NOMO-1 treated with DMSO at 0.1 percent for 48 hours (cell line): ENCODE results near the gene ZSWIM1.

ENCODE experiments used
- DNase-seq: peaks from one replicate; lab custom pipeline; 2025; ENCODE audit not compliant: unreplicated experiment; lab: John Stamatoyannopoulos, UW

Gene ZSWIM1

GRCh38 chr20:45880988-45881788, at the start of gene ZSWIM1:
Gene ZSWIM1, plus strand, starts transcription at chr20:45881227. Its CDS starts 1,366 bp downstream, at chr20:45882593.
- DNase-seq, result peak; percentile 98

DNA sequence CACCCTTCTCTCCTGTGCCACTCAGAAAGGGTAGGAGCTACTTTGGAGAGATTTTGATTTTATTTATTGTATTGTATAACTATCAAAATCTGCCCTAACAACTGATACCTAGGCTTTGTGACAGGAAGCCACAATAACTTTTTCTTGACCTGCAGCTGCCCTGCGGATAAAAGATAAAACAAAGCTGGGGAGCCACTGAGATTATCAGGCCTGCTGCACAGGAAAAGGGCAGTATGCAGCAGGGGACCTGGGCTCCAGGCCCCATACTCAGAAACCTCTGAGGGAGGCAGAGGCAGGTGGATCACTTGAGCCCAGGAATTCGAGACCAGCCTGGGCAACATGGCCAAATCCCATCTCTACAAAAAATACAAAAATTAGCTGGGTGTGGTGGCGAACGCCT, 48.4 kb upstream of the ZSWIM1 start:
- DNase-seq, result no peak

GRCh38 chr20:45833030-45833882, 47.8 kb upstream of the ZSWIM1 start, which contains the start of gene SNX21:
Gene SNX21, plus strand, starts transcription at chr20:45833799. Its CDS starts 121 bp downstream, at chr20:45833920.
- DNase-seq, result peak; percentile 83

DNA sequence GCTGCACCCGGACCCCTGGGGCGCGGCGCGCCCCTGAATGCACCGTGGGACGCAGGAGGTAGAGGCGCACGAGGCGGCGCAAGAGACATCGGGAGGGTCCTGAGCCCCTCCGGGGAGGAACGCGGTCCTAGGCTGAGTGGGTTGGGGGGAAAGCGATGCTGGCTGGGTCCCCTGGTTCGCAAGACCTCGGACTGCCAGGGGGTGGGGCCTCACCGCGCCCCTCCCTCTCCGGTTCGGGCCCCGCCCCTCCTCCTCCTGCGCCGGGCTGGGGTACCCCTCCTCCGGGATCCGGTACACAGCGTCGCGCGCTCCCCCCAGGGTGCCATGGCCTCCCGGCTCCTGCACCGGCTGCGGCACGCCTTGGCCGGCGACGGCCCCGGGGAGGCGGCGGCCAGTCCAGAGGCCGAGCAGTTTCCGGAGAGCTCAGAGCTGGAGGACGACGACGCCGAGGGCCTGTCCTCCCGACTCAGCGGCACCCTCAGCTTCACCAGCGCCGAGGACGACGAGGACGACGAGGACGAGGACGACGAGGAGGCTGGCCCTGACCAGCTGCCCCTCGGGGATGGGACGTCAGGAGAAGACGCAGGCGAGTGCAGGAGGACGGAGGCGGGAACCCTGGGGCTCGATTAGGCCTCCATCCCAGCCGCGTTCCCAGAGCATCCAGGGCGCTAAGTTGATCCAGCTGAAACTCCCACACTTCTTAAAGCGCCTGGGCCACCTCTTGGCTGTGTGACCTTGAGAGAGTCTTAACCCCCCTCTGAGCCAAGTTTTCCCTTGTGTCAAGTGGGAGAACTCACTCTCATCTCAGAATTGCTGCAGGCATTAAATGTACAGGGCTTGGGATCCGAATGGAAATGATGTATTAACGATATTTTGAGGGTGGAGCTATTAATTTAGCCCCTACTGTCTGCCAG, 46.9 kb upstream of the ZSWIM1 start:
- no peak for DNase-seq

- no peak for DNase-seq
These were observed 46.2 kb upstream of the ZSWIM1 start for GRCh38 chr20:45834797-45835161.

DNA sequence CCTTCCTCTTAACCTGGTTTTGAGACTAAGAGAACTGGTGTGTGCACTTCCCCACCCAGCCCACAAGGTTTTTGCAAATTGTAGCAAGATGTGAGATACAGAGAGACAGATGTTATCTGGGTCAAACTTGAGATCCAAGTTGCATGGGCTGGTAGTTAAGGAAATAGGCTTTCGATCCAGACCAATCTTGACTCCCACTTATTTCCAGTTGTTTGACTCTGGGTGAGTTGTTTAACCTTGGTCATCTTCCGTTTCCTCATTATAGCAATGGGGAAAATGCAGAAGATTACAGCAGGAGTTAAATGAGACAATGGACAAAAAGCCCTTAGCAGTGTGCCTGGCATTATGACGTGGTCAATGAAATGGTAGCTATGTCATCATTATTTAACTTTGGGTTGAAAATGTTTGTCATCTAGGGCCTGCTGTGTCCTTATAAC, 45.7 kb upstream of the ZSWIM1 start:
- peak; percentile 27 for DNase-seq

DNA sequence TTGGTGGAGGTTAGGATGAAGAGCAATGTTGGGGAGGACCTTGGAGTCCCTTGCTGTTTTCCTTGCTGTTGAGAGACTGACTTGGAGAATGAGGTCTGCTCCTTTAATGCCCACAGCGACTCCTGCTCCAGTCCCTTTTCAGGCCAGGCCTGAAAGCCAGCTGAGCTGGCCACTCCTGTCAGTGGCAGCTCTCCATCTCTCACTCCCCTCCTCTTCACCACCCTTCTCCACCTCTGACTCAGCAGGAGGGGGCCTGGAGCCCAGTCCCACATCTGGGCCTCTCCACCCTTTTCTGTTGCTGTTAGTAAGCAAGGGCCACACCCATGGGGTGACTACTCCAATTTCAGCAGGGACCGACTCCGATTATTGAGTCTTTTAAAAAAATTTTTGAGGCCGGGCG, 45.2 kb upstream of the ZSWIM1 start:
- no peak for DNase-seq

DNA sequence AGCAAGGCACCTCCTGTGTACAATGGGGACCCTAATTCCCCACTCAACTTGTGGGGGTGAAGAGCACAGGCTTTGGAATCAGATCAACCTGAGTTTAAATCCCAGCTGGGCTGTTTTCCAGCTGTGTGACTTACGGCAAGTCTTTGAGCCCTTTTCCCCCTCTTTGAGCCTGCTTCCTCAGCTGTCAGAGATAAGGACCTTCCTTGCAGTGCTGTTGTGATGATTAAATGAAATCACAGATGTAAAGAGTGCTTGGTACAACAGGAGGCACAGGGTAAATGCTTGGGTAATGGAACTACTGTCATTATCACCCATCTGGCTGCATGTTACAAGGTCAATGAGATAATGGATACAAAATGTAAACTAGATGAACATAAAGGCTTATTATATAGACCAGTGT, 44.2 kb upstream of the ZSWIM1 start:
- no peak for DNase-seq

DNA sequence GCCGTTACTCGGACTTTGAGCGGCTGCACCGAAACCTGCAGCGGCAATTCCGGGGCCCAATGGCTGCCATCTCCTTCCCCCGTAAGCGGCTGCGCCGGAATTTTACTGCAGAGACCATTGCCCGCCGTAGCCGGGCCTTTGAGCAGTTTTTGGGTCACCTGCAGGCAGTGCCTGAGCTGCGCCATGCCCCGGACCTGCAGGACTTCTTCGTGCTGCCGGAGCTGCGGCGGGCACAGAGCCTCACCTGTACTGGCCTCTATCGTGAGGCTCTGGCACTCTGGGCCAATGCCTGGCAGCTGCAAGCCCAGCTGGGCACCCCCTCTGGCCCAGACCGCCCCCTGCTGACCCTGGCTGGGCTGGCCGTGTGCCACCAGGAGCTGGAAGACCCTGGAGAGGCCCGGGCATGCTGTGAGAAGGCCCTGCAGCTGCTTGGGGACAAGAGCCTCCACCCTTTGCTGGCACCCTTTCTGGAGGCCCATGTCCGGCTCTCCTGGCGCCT, 40.3 kb upstream of the ZSWIM1 start:
- no peak for DNase-seq

- no peak for DNase-seq
These were observed 39.5 kb upstream of the ZSWIM1 start for GRCh38 chr20:45841407-45842129.

- DNase-seq, result peak; percentile 95
These were observed 38.7 kb upstream of the ZSWIM1 start for GRCh38 chr20:45842169-45842812.

DNA sequence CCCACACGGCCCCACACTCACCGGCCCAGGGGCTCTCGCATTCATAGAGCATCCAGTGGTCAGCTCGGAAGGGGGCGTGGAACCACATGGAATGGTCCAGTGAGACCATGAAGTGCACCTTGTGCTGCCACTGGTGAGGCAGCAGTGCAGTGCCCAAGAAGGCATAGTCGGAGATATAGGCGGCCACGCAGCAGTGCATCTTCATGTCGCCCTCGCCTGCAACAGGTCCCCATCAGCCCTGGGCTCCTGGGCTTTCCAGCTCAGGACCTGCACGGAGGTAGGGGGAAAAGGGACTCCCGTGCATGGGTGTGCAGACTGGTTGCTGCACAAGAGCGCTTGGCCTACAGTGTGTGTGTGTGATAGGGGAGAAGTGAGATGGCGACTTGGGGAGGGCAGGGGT, 37.5 kb upstream of the ZSWIM1 start:
- no peak for DNase-seq

DNA sequence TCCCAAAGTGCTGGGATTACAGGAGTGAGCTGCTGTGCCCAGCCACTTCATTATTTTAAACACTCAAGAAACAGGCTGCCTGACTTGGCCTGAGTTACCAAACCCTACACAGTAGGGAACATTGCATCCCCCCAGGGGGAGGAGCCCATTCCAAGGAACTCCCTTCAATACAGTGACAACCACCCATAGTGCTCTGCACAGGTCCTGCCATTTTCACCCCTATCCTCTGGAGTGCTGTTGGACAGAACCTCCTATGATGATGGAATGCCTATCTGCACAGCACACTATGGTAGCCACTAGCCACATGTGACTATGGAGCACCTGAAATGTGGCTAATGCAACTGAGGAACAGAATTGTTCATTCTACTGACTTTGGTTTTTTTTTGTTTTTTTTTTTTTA, 35.6 kb upstream of the ZSWIM1 start:
- DNase-seq, result no peak

- no peak for DNase-seq
These were observed 32.6 kb upstream of the ZSWIM1 start for GRCh38 chr20:45848421-45848820.

DNA sequence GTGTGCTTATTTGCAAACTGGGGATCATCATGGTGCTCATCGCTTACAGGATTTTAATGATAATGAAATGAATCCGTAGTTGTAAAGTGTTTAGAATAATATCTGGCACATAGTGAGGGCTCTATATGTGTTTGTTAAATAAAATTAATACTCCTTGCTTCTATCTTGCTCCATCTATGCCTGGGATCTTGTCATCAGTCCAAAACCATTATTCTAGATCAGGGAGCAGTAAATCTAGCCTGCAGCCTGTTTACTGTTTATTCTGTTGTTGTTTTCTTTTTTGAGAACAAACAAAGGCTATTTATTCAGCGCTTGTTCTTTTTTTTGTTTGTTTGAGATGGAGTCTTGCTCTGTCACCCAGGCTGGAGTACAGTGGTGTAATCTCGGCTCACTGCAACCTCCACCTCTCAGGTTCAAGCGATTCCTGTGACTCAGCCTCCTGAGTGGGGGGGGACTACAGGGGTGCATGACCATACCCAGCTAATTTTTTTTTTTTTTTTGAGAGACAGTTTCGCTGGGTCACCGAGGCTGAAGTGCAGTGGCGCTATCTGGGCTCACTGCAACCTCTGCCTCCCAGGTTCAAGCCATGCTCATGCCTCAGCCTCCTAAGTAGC, 32.0 kb upstream of the ZSWIM1 start:
- no peak for DNase-seq

GRCh38 chr20:45850238-45850637, 30.8 kb upstream of the ZSWIM1 start:
- DNase-seq, result no peak

GRCh38 chr20:45850926-45851325, 30.1 kb upstream of the ZSWIM1 start:
- DNase-seq, result no peak

GRCh38 chr20:45851501-45851900, 29.5 kb upstream of the ZSWIM1 start:
- no peak for DNase-seq

GRCh38 chr20:45852326-45852725, 28.7 kb upstream of the ZSWIM1 start:
- DNase-seq, result no peak
